Activated CD4-positive, alpha-beta T cell treated with anti-CD3 and anti-CD28 coated beads for 4 hours (primary cell): ENCODE measurements around the gene CPSF6.
A peak's percentile ranks its signal among the peaks of the same experiment; 100 is the strongest.
"Not testable (repeated sequence)": the region's sequence is repeated elsewhere in the genome, so short reads cannot be mapped to it uniquely, and the experiment has no call there.

ENCODE experiments used
- DNase-seq, 2 donors: peaks; one replicate each; pipeline ENCODE4 v3.0.0-alpha.2; 2020

CPSF6 gene

GRCh38 chr12:69258655-69259054 is 19.3 kb downstream of the CPSF6 start:
- no peak for DNase-seq

- no peak for DNase-seq
Measured at GRCh38 chr12:69262264-69262974, 23.1 kb downstream of the CPSF6 start.

GRCh38 chr12:69265205-69265604 is 25.8 kb downstream of the CPSF6 start:
- DNase-seq = no peak

- not testable (repeated sequence) for DNase-seq
Measured at GRCh38 chr12:69265633-69266032, 26.3 kb downstream of the CPSF6 start.

GRCh38 chr12:69266036-69266635 is 26.8 kb downstream of the CPSF6 start:
- DNase-seq = no peak

- DNase-seq = no peak
Measured at GRCh38 chr12:69269736-69270135, 30.4 kb downstream of the CPSF6 start.

GRCh38 chr12:69272511-69272910 is 33.1 kb downstream of the CPSF6 start:
- no peak for DNase-seq

- DNase-seq = no peak
Measured at GRCh38 chr12:69274861-69275260, 35.5 kb downstream of the CPSF6 start.

- no peak for DNase-seq
Measured at GRCh38 chr12:69275471-69275891, 36.1 kb downstream of the CPSF6 start.

GRCh38 chr12:69278814-69279782 is 39.7 kb downstream of the CPSF6 start:
- DNase-seq = no peak

GRCh38 chr12:69284131-69284530 is 44.8 kb downstream of the CPSF6 start:
- no peak for DNase-seq

- DNase-seq = no peak
Measured at GRCh38 chr12:69287556-69287955, 48.2 kb downstream of the CPSF6 start.

- peak; percentile 68 to 78 for DNase-seq
Measured at GRCh38 chr12:69290545-69291277, 51.3 kb downstream of the CPSF6 start.

- no peak for DNase-seq
Measured at GRCh38 chr12:69291278-69291593, 51.9 kb downstream of the CPSF6 start.

- DNase-seq = no peak
Measured at GRCh38 chr12:69298133-69298532, 58.8 kb downstream of the CPSF6 start.

- no peak for DNase-seq
Measured at GRCh38 chr12:69298947-69299346, 59.6 kb downstream of the CPSF6 start.

GRCh38 chr12:69304284-69304683 is 64.9 kb downstream of the CPSF6 start:
- DNase-seq = no peak

- no peak for DNase-seq
Measured at GRCh38 chr12:69309461-69309860, 70.1 kb downstream of the CPSF6 start.

- DNase-seq = no peak
Measured at GRCh38 chr12:69313209-69313608, 73.8 kb downstream of the CPSF6 start.

- DNase-seq = not testable (repeated sequence)
Measured at GRCh38 chr12:69316784-69317183, 77.4 kb downstream of the CPSF6 start.

GRCh38 chr12:69317233-69317632 is 77.9 kb downstream of the CPSF6 start:
- not testable (repeated sequence) for DNase-seq

GRCh38 chr12:69318225-69318624 is 78.9 kb downstream of the CPSF6 start:
- DNase-seq = no peak

GRCh38 chr12:69321351-69321750 is 82.0 kb downstream of the CPSF6 start:
- no peak for DNase-seq
